NCI-H2171 treated with DMSO at 0.1 percent for 48 hours (cell line): Measurements from ENCODE around the gene SYN1.
A peak's percentile ranks its signal among the peaks of the same experiment; 100 is the strongest.
"Not testable (repeated sequence)": the region's sequence is repeated elsewhere in the genome, so short reads cannot be mapped to it uniquely, and the experiment has no call there.

Source experiments
- DNase-seq: peaks from one replicate; lab custom pipeline; 2025; lab: John Stamatoyannopoulos, UW

SYN1 gene

GRCh38 chrX:47619486-47620302 is at the start of gene SYN1:
TSS of gene SYN1 (minus strand) at chrX:47619857. CDS start at chrX:47619728, 129 bp downstream.
- DNase-seq = peak; percentile 69

GRCh38 chrX:47665797-47666196 is 46.1 kb upstream of the SYN1 start:
- not testable (repeated sequence) for DNase-seq

DNA sequence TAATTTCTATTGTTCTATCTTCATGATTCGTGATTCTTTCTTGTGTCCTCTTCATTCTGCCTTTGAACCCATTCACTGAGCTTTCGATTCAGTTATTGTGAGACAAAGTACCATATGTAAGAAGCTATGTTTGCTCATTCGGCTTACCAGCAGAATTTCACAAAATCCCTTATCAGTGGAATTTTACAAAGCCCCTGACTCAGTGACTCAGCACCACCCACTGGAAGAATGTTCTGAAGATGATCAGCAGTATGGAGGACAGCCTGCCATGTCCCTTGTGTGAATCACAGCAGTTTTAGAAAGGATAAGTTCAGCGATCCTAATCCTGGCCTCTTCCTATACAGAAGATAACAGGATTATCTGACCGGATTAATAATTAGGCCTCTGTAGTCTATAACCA is 45.1 kb upstream of the SYN1 start:
- no peak for DNase-seq

DNA sequence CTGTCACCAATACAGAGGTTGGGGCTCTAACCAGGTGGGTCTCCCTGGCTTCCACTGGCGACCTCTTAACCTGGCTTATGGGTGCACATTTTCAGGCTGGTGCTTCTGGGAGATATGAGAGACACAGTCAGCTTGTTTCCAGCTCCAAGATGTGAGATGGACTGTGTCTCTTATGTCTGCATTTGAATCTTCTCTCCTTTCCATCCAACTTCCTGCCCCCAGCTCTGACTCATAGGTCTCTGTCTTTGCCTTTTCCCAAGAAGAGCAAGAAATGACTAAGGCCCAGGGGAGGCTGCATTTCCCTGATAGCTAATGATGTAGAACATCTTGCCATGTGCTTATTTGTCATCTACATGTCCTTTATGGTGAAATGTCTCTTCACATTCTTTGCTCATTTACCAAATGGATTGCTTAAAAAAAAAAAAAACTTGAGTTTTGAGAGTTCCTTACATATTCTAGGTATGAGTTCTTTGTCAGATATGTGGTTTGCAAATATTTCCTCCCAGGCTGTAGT is 42.5 kb upstream of the SYN1 start:
- no peak for DNase-seq

- no peak for DNase-seq
Observed at GRCh38 chrX:47661539-47661938, 41.9 kb upstream of the SYN1 start.

- no peak for DNase-seq
Observed at GRCh38 chrX:47659421-47659726, 39.7 kb upstream of the SYN1 start.

- DNase-seq = peak; percentile 93
Observed at GRCh38 chrX:47658684-47659420, 39.2 kb upstream of the SYN1 start, which contains the start of gene UXT. TSS of gene UXT (minus strand) at chrX:47659180. CDS start at chrX:47658927, 253 bp downstream.

DNA sequence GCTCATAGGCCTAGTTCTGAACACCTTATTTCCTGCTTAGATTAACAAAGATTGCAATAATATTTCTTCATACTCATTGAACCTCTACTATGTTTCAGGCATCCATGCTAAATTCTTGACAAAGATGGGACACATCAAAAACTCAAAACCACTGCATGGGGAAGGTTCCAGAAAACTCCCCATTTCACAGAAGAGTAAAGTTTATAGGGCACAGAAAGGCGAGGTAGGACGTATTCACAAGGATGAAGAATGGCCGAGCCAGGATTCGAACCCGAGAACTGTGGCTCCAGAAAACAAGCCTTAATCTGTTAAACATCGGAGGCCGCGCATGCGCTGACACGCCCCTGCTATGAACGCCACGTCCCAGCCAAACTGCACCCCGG is 38.6 kb upstream of the SYN1 start:
- no peak for DNase-seq

DNA sequence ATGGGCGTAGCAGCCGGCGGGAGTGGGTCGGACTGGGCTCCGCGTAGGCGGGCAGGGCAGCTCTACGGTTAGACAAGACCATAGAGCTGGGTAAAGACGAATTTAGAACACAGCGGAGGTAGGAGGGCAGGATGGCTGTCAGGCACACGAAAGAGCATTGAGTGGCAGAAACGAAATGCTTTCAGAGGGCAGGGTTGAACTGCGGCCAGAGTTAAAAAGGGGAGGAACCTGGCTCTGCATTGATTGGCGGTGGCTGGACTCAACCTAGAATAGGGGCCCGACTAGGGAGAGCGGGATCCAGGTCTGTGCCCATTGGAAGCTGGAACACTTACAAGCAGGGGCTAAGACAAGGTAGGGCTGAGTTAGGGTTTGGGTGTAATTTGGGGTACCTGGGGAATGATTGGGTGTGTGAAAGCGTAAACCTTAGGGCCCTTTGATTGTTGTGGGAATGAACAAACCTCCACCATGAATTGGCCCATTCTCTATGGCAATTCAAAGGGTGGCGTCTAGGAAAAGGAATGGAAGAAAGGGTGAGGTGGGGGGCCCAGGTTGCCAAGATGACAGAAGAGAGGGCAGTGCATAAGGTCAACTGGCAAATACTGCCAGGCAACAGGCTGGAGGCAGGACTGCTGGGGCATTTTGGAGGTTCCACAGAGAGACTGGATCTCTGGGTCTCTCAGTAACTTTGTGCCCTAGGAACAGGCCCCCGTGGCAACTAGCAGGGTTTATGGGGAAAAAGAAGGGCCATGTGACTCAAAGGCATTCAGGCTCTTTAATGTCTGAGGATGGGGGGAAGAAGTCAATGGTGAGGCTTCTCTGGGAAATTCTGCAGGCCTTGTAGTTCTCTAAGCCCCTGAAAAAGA is 31.6 kb upstream of the SYN1 start:
- no peak for DNase-seq

DNA sequence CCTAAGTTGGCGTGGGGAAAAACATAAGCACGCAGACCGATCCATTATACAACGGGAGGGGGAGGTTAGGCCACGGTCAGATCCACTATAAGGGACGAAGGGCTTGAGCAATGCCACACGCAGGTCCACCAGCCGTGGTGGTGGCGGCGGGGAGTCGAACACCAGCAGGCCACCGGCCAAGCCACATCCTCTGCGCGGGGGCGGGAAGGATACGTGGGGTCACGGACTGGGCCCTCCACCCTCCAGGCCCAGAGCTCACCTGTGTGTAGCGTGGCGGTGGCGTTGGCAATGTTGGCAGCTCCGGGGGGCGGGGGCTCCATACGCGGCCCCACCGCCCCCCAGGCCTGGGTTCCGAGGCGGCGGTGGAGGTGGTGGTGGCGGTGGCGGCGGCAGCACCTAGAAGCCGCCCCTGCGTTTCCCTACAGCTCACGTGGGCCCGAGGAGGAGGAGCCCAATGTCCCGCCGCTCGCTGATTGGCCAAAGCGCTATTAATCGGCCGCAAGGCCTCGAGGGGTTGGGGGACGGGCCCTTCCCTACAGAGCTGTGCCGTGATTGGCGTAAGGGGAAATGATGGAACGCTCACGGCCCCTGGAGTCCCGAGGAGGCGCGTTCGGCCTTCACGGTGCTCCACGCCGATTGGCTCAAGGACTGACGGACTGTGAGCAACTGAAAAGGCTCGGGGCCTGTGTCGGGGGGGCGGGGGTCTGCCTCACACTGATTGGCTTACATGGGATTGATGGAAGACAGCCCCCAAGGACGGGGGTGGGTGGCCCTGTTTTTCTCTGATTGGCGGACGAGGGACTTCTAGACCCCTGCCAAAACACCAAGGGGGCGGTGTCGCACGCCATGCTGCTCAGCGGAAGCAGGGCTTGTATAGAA is 30.7 kb upstream of the SYN1 start, which contains the start of gene ELK1:
Gene ELK1 (minus strand): TSS at position 400 of the 879 bp plus-strand sequence. CDS start 9,122 bp downstream, outside the sequence.
- DNase-seq = peak; percentile 93

- DNase-seq = no peak
Observed at GRCh38 chrX:47649781-47650163, 30.1 kb upstream of the SYN1 start.

DNA sequence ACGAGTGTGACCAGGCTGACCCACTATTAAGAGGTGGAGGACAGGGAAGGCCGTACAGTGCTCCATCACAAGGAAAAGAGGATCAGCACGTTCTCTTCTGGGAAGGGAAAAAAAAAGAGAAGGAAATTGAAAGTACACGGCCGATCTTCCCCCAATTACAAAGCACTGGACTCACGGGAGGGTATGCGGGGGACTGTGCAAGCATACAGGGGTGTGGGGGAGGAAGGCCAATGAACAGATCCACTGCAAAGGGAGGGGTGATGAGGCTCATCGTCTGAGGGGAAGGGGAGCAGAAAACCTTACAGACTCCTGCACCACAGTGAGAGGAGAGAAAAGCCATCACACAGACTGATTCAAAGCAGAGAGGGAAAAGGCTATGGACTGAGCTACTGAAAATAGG is 29.6 kb upstream of the SYN1 start:
- no peak for DNase-seq

GRCh38 chrX:47648376-47648775 is 28.7 kb upstream of the SYN1 start:
- DNase-seq = no peak

GRCh38 chrX:47646636-47647035 is 27.0 kb upstream of the SYN1 start:
- DNase-seq = no peak

GRCh38 chrX:47645530-47645929 is 25.9 kb upstream of the SYN1 start:
- no peak for DNase-seq

GRCh38 chrX:47644557-47645091 is 25.0 kb upstream of the SYN1 start:
- DNase-seq = no peak

DNA sequence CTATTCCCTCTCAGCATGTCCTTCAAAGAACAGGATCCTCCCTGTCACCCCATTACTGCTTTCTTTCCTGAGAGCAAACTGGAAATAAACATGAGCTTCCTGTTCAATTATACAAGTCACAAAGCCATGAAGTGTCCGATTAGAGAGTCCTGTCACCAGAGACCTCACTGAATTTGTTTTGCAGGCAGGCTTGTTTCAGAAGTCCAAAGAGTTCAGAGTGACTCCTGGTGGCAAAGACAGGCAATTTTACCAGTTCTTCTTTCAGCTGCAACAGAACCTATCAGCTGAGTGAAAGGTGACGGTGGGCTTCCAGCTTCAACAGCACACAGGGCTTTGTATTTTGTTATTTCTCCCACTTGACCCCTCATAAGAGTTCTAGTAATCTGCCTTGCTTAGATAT is 24.3 kb upstream of the SYN1 start:
- DNase-seq = no peak

GRCh38 chrX:47638816-47639215 is 19.2 kb upstream of the SYN1 start:
- no peak for DNase-seq

- DNase-seq = no peak
Observed at GRCh38 chrX:47637546-47638195, 18.0 kb upstream of the SYN1 start.

- no peak for DNase-seq
Observed at GRCh38 chrX:47634871-47635575, 15.4 kb upstream of the SYN1 start.
